ENCODE data around the gene KRT84.

The KRT84 gene

GRCh38 chr12:52344111-52344510 lies 41.3 kb downstream of the KRT84 start:
- TF ChIP-seq CTCF (IDR thresholded peaks at IDR 0.05; ENCODE audit: insufficient read depth, low read length, poor library complexity, severe bottlenecking) = no peak
- Histone ChIP-seq H3K27me3 (replicated peaks; ENCODE audit: control insufficient read depth, insufficient read depth, low read length) (no peaks in the 10 kb centered on the region; the same call in none of the 2 replicates), H3K36me3 (ENCODE audit: control insufficient read depth, insufficient read depth, low read length) (no peaks in the 10 kb centered on the region), H3K4me3 (replicated peaks; ENCODE audit: low read depth, low read length) (no peak overlapping the region)
- DNase-seq (ENCODE audit: extremely low read depth, insufficient read length) = no peak

GRCh38 chr12:52343550-52343949 lies 41.9 kb downstream of the KRT84 start:
- no peak for DNase-seq (ENCODE audit: extremely low read depth, insufficient read length)
- H3K27me3 ChIP-seq (replicated peaks; ENCODE audit: control insufficient read depth, insufficient read depth, low read length) = no peaks in the 10 kb centered on the region; the same call in none of the 2 replicates
- H3K4me3 ChIP-seq (replicated peaks; ENCODE audit: low read depth, low read length) = no peak overlapping the region
- no peak for TF ChIP-seq CTCF (IDR thresholded peaks at IDR 0.05; ENCODE audit: insufficient read depth, low read length, poor library complexity, severe bottlenecking)
- H3K36me3 ChIP-seq (ENCODE audit: control insufficient read depth, insufficient read depth, low read length) = no peaks in the 10 kb centered on the region

GRCh38 chr12:52342781-52343490 lies 42.5 kb downstream of the KRT84 start:
- H3K4me3 ChIP-seq (replicated peaks; ENCODE audit: low read depth, low read length) = no peak overlapping the region
- H3K36me3 ChIP-seq (ENCODE audit: control insufficient read depth, insufficient read depth, low read length) = no peaks in the 10 kb centered on the region
- no peaks in the 10 kb centered on the region; the same call in none of the 2 replicates for H3K27me3 ChIP-seq (replicated peaks; ENCODE audit: control insufficient read depth, insufficient read depth, low read length)
- no peak for DNase-seq (ENCODE audit: extremely low read depth, insufficient read length)
- TF ChIP-seq CTCF (IDR thresholded peaks at IDR 0.05; ENCODE audit: insufficient read depth, low read length, poor library complexity, severe bottlenecking) = no peak

GRCh38 chr12:52341066-52341580 lies 44.3 kb downstream of the KRT84 start:
- H3K36me3 ChIP-seq (ENCODE audit: control insufficient read depth, insufficient read depth, low read length) = no peaks in the 10 kb centered on the region

GRCh38 chr12:52338241-52338960 lies 47.1 kb downstream of the KRT84 start:
- no peaks in the 10 kb centered on the region for H3K36me3 ChIP-seq (ENCODE audit: control insufficient read depth, insufficient read depth, low read length)
- H3K4me3 ChIP-seq (replicated peaks; ENCODE audit: low read depth, low read length) = no peak overlapping the region
- H3K27me3 ChIP-seq (replicated peaks; ENCODE audit: control insufficient read depth, insufficient read depth, low read length) = no peaks in the 10 kb centered on the region; the same call in 1 of the 2 replicates
- no peak for DNase-seq (ENCODE audit: extremely low read depth, insufficient read length)
- no peak for TF ChIP-seq CTCF (IDR thresholded peaks at IDR 0.05; ENCODE audit: insufficient read depth, low read length, poor library complexity, severe bottlenecking)

More at GRCh38 chr12:52341066-52341580, 44.3 kb downstream of the KRT84 start:
- no peak for DNase-seq (ENCODE audit: extremely low read depth, insufficient read length)
- TF ChIP-seq CTCF (IDR thresholded peaks at IDR 0.05; ENCODE audit: insufficient read depth, low read length, poor library complexity, severe bottlenecking) = no peak
- Histone ChIP-seq H3K4me3 (replicated peaks; ENCODE audit: low read depth, low read length) (no peak overlapping the region), H3K27me3 (replicated peaks; ENCODE audit: control insufficient read depth, insufficient read depth, low read length) (no peaks in the 10 kb centered on the region; the same call in none of the 2 replicates)

All from GM06990 (cell line).